Activated CD8-positive, alpha-beta T cell treated with anti-CD3 and anti-CD28 coated beads, Interleukin-2, amount 10 ng/mL, durations not matched to agents 7 days and 5 days (primary cell): ENCODE results near the gene POFUT1. TPM values are rescaled to one million over a fixed set of nuclear protein-coding genes. Genes with fewer than 3 reads are reported as not detected.

Experiments
- ATAC-seq: fragments of 150-1000 bp; cut with Tn5 transposase; one replicate; pipeline ENCODE4 v1.10.0; 2021; ENCODE audit warnings: moderate library complexity
- CTCF ChIA-PET: fragments of 350-600 bp; sonication (Branson Sonifier 250); formaldehyde crosslinking; loops from one replicate; lab custom pipeline; 2021; ENCODE audit warnings: antibody characterized with exemption; lab: Charles Lee
- POLR2A ChIA-PET: fragments of 350-600 bp; sonication (Branson Sonifier 250); formaldehyde crosslinking; loops from one replicate; lab custom pipeline; 2021; ENCODE audit warnings: antibody characterized with exemption; lab: Charles Lee
- DNase-seq: peaks from one replicate; pipeline ENCODE4 v3.0.0-alpha.2; 2020
- H3K27ac Mint-ChIP-seq: one replicate; pipeline ENCODE4 v1.8.0; 2021; ENCODE audit warnings: mild to moderate bottlenecking, mixed read lengths
- H3K27me3 Mint-ChIP-seq: one replicate; pipeline ENCODE4 v1.8.0; 2021; ENCODE audit warnings: low read depth, mixed read lengths
- H3K36me3 Mint-ChIP-seq: one replicate; pipeline ENCODE4 v1.8.0; 2021; ENCODE audit warnings: low read depth, mixed read lengths
- H3K4me1 Mint-ChIP-seq: one replicate; pipeline ENCODE4 v1.8.0; 2021; ENCODE audit warnings: low read depth, mixed read lengths
- H3K4me3 Mint-ChIP-seq: one replicate; pipeline ENCODE4 v1.8.0; 2021; ENCODE audit warnings: mild to moderate bottlenecking, mixed read lengths
- H3K9me3 Mint-ChIP-seq: one replicate; pipeline ENCODE4 v1.8.0; 2022; ENCODE audit warnings: mixed read lengths; ENCODE audit not compliant: insufficient read depth
- total RNA-seq, 2 experiments: library from RNA; stranded (reverse); gene quantifications; one replicate each; pipeline ENCODE4 v1.2.3, GENCODE V29; 2021

POFUT1 gene
- 10 to 100 TPM; 23.5 to 24.8 TPM for total RNA-seq

DNA sequence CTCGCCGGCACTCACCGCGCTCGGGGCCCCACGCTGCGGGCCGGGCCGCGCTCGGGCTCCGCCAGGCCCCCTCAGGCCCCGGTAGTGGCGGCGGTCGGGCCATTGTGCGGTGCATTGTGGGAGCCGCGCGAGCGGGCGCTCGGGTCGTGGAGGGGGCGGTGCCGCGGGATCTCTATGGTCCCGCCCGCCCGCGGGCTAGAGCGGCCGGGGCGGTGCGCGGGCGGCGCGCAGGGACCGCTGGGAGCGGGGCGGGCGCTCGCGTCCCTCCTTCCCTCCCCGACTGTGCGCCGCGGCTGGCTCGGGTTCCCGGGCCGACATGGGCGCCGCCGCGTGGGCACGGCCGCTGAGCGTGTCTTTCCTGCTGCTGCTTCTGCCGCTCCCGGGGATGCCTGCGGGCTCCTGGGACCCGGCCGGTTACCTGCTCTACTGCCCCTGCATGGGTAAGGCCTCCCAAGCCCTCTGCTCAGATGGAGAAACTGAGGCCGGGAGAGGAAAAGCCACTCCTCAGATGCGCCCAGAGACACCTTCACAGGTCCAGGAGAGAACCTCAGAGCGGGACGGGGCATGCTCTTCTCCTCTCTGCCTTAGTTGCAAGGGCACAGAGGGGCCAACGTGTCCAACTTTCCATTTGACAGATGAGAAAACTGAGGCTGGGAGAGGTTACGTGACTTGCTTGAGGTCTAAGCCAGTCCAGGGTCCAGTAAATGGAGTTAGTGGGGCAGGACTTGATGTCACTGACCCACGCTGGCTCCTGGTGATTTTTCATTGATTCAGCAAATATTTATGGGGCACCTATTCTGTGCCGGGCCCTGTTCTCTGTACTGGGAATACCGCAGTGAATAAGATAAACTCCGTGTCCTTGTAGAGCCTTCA, at the start of gene POFUT1, which contains the start of gene PLAGL2:
TSS of gene POFUT1 (plus strand) at position 255 of the 873 bp plus-strand sequence. CDS start at position 317, 62 bp downstream.
TSS of gene PLAGL2 (minus strand) at position 118 of the 873 bp plus-strand sequence. CDS start 5,565 bp downstream, outside the sequence.
- Mint-ChIP-seq H3K4me1 (peaks cover 79% of the 10 kb centered on the region), H3K27me3 (no peaks in the 10 kb centered on the region), H3K36me3 (peaks cover 39% of the 10 kb centered on the region), H3K27ac (peak within 1 kb of the TSS; percentile 93), H3K4me3 (peak within 1 kb of the TSS; percentile 95), H3K9me3 (no peaks in the 10 kb centered on the region)
- CTCF ChIA-PET = no interaction called here
- peak; percentile 99 for ATAC-seq
- POLR2A ChIA-PET = no interaction called here
- DNase-seq = peak; percentile 89

DNA sequence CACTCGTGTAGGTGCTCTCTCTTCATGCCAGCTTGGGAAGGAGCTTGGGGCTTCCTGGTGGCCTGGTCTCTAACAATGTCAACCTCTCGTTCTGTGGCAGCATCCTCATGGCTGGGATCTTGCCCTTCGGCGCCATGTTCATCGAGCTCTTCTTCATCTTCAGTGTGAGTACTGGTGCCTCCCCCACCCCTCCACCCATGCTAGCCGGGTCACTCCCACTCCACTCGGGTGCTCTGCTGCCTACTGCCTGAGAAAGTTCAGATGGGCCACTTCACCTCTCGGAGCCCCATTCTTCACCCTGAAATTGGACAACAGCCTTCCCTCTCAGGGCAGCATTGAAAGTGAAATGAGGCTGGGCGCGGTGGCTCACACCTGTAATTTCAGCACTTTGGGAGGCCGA, 49.3 kb upstream of the POFUT1 start:
- POLR2A ChIA-PET = no interaction called here
- Mint-ChIP-seq H3K4me3 (no peak overlapping the region), H3K9me3 (no peaks in the 10 kb centered on the region)

DNA sequence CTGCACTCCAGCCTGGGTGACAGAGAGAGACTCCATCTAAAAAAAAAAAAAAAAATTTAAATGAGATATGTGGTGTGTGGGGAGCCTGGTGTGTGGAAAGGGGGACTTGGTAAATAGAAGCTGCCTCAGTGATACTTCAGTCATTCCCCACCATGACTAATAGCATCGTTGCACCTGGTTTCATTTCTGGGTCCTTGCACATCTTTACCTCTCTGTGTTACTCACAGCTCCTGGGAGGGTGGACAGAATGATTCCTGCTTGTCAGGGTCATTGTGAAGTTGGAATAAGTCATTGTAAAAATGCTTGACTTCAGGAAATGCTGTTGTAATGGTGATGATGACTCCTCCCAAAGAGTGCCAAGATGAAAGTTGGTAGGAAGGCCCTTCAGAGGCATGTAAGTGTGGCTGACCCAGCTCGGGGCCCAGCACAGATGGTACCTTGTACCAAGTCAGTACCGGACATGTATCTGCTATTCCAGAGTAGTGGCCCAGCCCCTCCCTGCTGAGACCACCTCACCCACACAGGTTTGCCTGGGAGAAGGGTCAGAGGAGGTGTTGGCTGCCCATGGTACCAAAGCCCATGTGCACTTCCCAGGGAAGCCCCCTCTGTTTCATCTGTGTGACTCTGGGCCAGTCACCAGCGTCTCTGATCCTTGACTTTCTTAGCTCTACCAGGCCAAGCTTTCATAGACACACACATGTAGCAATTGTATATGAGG, 48.6 kb upstream of the POFUT1 start:
- DNase-seq = no peak
- Mint-ChIP-seq H3K36me3 (peaks cover 55% of the 10 kb centered on the region), H3K4me1 (no peaks in the 10 kb centered on the region), H3K9me3 (no peaks in the 10 kb centered on the region), H3K4me3 (no peak overlapping the region), H3K27me3 (no peaks in the 10 kb centered on the region), H3K27ac (no peak overlapping the region)
- ChIA-PET CTCF (interaction anchor here (1.0 kb wide), 1 partner anchor 11 kb away, joined by 3 read pairs; no protein-coding TSS in a partner anchor), POLR2A (interaction anchor here (0.6 kb wide), 1 partner anchor 34 kb away, joined by 4 read pairs; no protein-coding TSS in a partner anchor)
- ATAC-seq = no peak

More for the DNA sequence above, 49.3 kb upstream of the POFUT1 start:
- no peaks in the 10 kb centered on the region for H3K27me3 Mint-ChIP-seq
- no peaks in the 10 kb centered on the region for H3K4me1 Mint-ChIP-seq
- no peak for DNase-seq
- ATAC-seq = no peak
- CTCF ChIA-PET = interaction anchor here (1.0 kb wide), 1 partner anchor 10 kb away, joined by 3 read pairs; no protein-coding TSS in a partner anchor
- H3K36me3 Mint-ChIP-seq = peaks cover 59% of the 10 kb centered on the region
- H3K27ac Mint-ChIP-seq = no peak overlapping the region

DNA sequence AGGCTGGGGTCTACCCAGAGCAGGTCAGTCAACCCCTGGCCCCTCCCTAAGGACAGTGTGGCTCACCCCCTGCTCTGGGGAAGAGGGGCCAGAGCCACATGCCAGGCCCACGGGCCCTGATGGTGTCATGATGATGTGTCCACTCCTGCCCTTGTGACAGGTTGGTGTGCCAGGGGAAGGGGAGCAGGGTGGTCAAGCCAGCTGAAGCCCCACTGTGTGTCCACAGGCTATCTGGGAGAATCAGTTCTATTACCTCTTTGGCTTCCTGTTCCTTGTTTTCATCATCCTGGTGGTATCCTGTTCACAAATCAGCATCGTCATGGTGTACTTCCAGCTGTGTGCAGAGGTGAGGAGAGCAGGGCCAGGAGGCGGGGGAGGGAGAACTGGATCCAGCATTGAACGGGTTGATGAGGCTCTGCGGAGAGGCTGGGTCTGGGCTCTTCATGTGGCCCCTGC, 47.9 kb upstream of the POFUT1 start:
- Mint-ChIP-seq H3K27ac (no peak overlapping the region), H3K36me3 (peaks cover 55% of the 10 kb centered on the region), H3K9me3 (no peaks in the 10 kb centered on the region), H3K4me3 (no peak overlapping the region), H3K27me3 (no peaks in the 10 kb centered on the region), H3K4me1 (no peaks in the 10 kb centered on the region)
- ChIA-PET CTCF (no interaction called here), POLR2A (interaction anchor here (0.6 kb wide), 1 partner anchor 35 kb away, joined by 4 read pairs; no protein-coding TSS in a partner anchor)
- ATAC-seq (no peak), DNase-seq (no peak)

DNA sequence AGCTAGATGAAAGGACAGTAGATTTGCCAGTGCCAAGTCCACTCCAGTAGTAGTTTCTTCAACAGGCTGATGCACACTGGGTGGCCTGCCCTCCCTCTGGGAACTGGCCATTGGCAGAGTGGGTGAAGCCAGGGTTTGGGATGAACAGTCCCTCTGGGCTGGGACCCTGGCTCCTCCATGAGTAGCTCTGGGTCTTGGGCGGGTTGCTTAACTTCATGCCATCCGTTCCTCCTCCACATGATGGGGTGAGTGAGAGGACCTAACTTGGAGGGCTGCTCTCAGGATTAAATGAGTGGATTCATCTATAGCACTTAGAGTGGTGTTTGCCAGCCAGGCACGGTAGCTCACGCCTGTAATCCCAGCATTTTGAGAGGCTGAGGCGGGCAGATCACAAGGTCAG, 47.3 kb upstream of the POFUT1 start:
- Mint-ChIP-seq H3K4me1 (no peaks in the 10 kb centered on the region), H3K36me3 (peaks cover 56% of the 10 kb centered on the region), H3K27ac (no peak overlapping the region), H3K4me3 (no peak overlapping the region), H3K9me3 (no peaks in the 10 kb centered on the region), H3K27me3 (no peaks in the 10 kb centered on the region)
- ChIA-PET CTCF (no interaction called here), POLR2A (interaction anchor here (0.6 kb wide), 1 partner anchor 93 kb away, joined by 3 read pairs; no protein-coding TSS in a partner anchor)
- ATAC-seq = no peak
- no peak for DNase-seq

DNA sequence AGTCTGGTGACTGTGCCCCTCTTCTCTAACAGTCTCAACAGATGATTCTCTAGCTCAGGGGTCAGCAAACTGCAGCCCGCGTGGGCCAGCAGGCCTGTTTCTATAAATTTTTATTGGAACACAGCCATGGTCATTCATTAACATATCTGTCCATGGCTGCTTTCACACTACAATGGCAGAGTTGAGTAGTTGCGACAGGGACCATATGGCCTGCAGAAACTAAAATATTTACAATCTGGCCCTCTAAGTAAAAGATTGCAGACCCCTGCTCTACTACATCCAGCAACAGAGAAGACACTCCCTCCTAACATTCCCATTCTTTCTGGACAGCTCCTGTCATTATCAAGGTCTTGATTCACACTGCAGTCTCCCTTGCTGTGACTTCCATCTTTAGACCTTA, 45.3 kb upstream of the POFUT1 start:
- ATAC-seq (no peak), DNase-seq (no peak)
- ChIA-PET POLR2A (no interaction called here), CTCF (no interaction called here)
- H3K9me3 Mint-ChIP-seq = no peaks in the 10 kb centered on the region
- H3K4me1 Mint-ChIP-seq = peaks cover 2% of the 10 kb centered on the region
- no peak overlapping the region for H3K27ac Mint-ChIP-seq
- no peaks in the 10 kb centered on the region for H3K27me3 Mint-ChIP-seq
- H3K36me3 Mint-ChIP-seq = peaks cover 65% of the 10 kb centered on the region
- H3K4me3 Mint-ChIP-seq = no peak overlapping the region

DNA sequence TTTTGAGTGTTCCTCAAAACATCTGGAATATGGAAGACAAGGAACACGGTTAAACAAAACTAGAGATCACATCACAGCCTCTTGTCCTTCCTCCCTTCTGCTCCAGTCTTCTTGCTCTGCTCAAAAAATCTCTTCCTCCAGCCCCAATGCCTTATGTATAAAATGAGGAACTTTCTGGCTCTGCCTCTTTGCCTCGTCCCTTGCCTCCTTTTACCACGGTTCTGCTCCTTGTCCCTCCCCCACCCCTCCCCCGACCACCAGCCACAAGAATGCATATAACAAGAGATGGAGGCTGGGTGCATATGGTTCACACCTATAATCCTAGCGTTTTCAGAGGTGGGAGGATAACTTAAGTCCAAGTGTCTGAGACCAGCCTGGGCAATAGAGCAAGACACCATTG, 43.7 kb upstream of the POFUT1 start:
- Mint-ChIP-seq H3K4me3 (no peak overlapping the region), H3K4me1 (peaks cover 2% of the 10 kb centered on the region), H3K27ac (no peak overlapping the region), H3K9me3 (no peaks in the 10 kb centered on the region), H3K36me3 (peaks cover 56% of the 10 kb centered on the region), H3K27me3 (no peaks in the 10 kb centered on the region)
- DNase-seq (no peak), ATAC-seq (no peak)
- ChIA-PET CTCF (no interaction called here), POLR2A (interaction anchor here (0.8 kb wide), 1 partner anchor 30 kb away, joined by 3 read pairs; no protein-coding TSS in a partner anchor)

DNA sequence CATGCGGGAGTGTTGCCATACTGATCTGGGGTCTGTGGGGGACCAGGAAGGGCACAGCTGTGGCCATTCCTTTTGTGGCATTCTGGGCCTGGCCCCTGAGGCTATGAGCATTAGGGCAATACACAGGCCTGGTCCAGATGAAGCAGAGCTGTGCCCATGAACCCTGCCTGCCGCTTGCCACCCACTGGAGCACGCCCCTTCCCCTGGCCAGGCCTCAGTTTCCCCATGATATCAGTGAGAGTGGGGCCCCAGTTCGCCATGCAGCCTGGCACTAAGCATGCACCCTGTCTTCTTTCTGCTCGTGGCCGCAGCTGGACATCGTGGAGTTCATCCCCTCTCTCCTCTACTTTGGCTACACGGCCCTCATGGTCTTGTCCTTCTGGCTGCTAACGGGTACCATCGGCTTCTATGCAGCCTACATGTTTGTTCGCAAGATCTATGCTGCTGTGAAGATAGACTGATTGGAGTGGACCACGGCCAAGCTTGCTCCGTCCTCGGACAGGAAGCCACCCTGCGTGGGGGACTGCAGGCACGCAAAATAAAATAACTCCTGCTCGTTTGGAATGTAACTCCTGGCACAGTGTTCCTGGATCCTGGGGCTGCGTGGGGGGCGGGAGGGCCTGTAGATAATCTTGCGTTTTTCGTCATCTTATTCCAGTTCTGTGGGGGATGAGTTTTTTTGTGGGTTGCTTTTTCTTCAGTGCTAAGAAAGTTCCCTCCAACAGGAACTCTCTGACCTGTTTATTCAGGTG, 42.5 kb upstream of the POFUT1 start:
- Mint-ChIP-seq H3K4me3 (no peak overlapping the region), H3K27me3 (no peaks in the 10 kb centered on the region), H3K36me3 (peaks cover 46% of the 10 kb centered on the region), H3K4me1 (peaks cover 2% of the 10 kb centered on the region), H3K27ac (no peak overlapping the region), H3K9me3 (no peaks in the 10 kb centered on the region)
- ChIA-PET POLR2A (interaction anchor here (0.8 kb wide), 1 partner anchor 28 kb away, joined by 3 read pairs; no protein-coding TSS in a partner anchor), CTCF (no interaction called here)
- DNase-seq = no peak
- no peak for ATAC-seq

DNA sequence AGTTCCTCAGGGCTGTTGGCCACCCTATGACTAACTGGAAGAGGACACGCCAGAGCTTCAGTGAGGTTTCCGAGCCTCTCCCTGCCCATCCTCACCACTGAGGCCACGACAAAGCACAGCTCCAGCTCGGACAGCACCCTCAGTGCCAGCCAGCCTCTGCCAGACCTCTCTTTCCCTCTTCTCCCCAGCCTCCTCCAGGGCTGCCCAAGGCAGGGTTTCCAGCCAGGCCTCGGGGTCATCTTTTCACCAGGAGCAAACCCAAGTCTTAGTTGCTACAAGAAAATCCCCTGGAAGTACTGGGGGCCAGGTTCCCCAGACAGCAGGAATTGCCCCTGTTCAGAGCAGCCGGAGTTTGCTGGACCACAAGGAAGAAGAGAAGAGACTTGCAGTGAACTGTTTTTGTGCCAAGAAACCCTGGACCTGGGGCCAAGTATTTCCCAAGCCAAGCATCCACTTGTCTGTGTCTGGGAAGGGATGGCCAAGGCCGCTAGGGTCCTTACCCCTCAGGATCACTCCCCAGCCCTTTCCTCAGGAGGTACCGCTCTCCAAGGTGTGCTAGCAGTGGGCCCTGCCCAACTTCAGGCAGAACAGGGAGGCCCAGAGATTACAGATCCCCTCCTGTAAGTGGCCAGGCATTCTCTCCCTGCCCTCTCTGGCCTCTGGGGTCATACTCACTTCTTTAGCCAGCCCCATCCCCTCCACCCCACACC, 41.7 kb upstream of the POFUT1 start:
- ATAC-seq = no peak
- ChIA-PET CTCF (no interaction called here), POLR2A (no interaction called here)
- no peak overlapping the region for H3K27ac Mint-ChIP-seq
- H3K36me3 Mint-ChIP-seq = peaks cover 40% of the 10 kb centered on the region
- peaks cover 2% of the 10 kb centered on the region for H3K4me1 Mint-ChIP-seq
- no peak overlapping the region for H3K4me3 Mint-ChIP-seq
- no peaks in the 10 kb centered on the region for H3K9me3 Mint-ChIP-seq
- no peaks in the 10 kb centered on the region for H3K27me3 Mint-ChIP-seq
- DNase-seq = no peak

DNA sequence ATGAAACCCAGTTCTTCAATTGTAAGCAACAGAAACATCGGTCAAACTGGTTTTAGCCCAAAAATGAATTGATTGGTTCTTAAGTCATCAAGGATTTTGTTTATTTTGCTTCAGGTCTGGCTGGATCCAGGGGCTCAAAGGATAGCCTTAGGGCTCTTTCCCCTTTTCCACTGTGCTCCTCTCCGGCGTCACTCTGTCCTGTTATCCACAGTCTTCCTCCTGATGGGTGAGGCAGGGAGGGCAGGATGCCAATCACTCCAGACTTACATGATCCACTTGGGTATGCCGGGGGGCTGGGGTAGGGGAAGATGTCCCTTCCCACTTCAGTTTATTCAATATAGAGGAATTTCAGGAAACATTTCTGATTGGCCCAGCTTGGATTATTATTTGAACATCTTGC, 40.1 kb upstream of the POFUT1 start:
- H3K9me3 Mint-ChIP-seq = no peaks in the 10 kb centered on the region
- H3K27ac Mint-ChIP-seq = no peak overlapping the region
- ChIA-PET POLR2A (no interaction called here), CTCF (no interaction called here)
- no peak overlapping the region for H3K4me3 Mint-ChIP-seq
- peaks cover 25% of the 10 kb centered on the region for H3K36me3 Mint-ChIP-seq
- DNase-seq (no peak), ATAC-seq (no peak)
- H3K4me1 Mint-ChIP-seq = peaks cover 2% of the 10 kb centered on the region
- no peaks in the 10 kb centered on the region for H3K27me3 Mint-ChIP-seq
